Small intestine (tissue), 7 donors: ENCODE results near the gene COL6A1. TPM values are rescaled to one million over a fixed set of nuclear protein-coding genes. Genes with fewer than 3 reads are reported as not detected.
A peak's percentile ranks its signal among the peaks of the same experiment; 100 is the strongest.

Experiments
- DNase-seq, 2 donors: peaks; one replicate each; pipeline versions ENCODE4 v3.0.0 to v3.0.0-alpha.2; 2013
- FAIRE-seq: peaks from 2 replicates; lab custom pipeline; 2012; peaks lifted over from hg19 to GRCh38; lab: Jason Lieb, UNC
- H3K27ac ChIP-seq, 3 donors: one replicate each; pipeline ENCODE4 v1.5.1; 2013; ENCODE audit warnings: low read length in 2 of 3, mild to moderate bottlenecking in 2 of 3, control low read depth in 1 of 3, inconsistent platforms in 1 of 3, low read depth in 1 of 3, moderate library complexity in 1 of 3
- H3K27me3 ChIP-seq, 3 donors: one replicate each; pipeline ENCODE4 v1.6.1; 2013; ENCODE audit warnings: low read length in 3 of 3, inconsistent platforms in 1 of 3; ENCODE audit not compliant: control insufficient read depth in 3 of 3, insufficient read depth in 3 of 3
- H3K36me3 ChIP-seq, 3 donors: one replicate each; pipeline ENCODE4 v1.6.1; 2013; ENCODE audit warnings: low read length in 3 of 3, inconsistent platforms in 1 of 3, low read depth in 1 of 3, mild to moderate bottlenecking in 1 of 3, moderate library complexity in 1 of 3; ENCODE audit not compliant: control insufficient read depth in 3 of 3, insufficient read depth in 2 of 3
- H3K4me1 ChIP-seq, 3 donors: one replicate each; pipeline ENCODE4 v1.6.1; 2013; ENCODE audit warnings: low read length in 2 of 3, inconsistent platforms in 1 of 3, low read depth in 1 of 3, mild to moderate bottlenecking in 1 of 3, moderate library complexity in 1 of 3; ENCODE audit not compliant: control insufficient read depth in 3 of 3, insufficient read depth in 2 of 3
- H3K4me3 ChIP-seq, 3 donors: one replicate each; pipeline ENCODE4 v1.5.1; 2013; ENCODE audit warnings: low read length in 3 of 3, control low read depth in 1 of 3, inconsistent platforms in 1 of 3, low read depth in 1 of 3, mild to moderate bottlenecking in 1 of 3, moderate library complexity in 1 of 3
- H3K9me3 ChIP-seq, 2 donors: one replicate each; pipeline ENCODE4 v1.6.1; 2013; ENCODE audit warnings: low read depth in 1 of 2, low read length in 1 of 2; ENCODE audit not compliant: control insufficient read depth in 2 of 2, insufficient read depth in 1 of 2
- WGBS, 3 donors: extraction: QIAGEN DNeasy Blood & Tissue Kit; methylation state at CpG; one replicate each; pipeline ENCODE4 v1.1.7; 2013; 5-methylcytosine and 5-hydroxymethylcytosine counted together
- polyA plus RNA-seq, 4 donors: library from polyadenylated mRNA; stranded (reverse) in 3 of 4; unstranded in 1 of 4; fragments of 200-250 nt in 3 of 4; fragments of 120-200 nt in 1 of 4; gene quantifications; one replicate each; pipeline versions ENCODE4 v1.2.1 to v1.2.3, GENCODE V29; 2013
- donor health status: healthy with polysubstance abuse.
- donor health status: control.
- donor health status: control.
- donor health status: Bipolar disorder and iron deficiency.
- donor health status: healthy.

The COL6A1 gene
- polyA plus RNA-seq, 4 donors = 6.0 to 475 (median 47.7) TPM

GRCh38 chr21:45990741-45991605, 9.4 kb downstream of the COL6A1 start:
- H3K4me3 ChIP-seq = no peak overlapping the region
- FAIRE-seq (no peak), DNase-seq (no peak)
- no peak overlapping the region for H3K27ac ChIP-seq
- 82 to 85% (median 84%) methylated on average over 38 to 45 of the region's 45 CpGs for WGBS, 3 donors
- H3K4me1 ChIP-seq = peaks cover 0 to 9% (median 0%) of the 10 kb centered on the region in 3 donors
- H3K9me3 ChIP-seq = no peaks in the 10 kb centered on the region
- peaks cover 0 to 90% (median 3%) of the 10 kb centered on the region in 3 donors for H3K36me3 ChIP-seq
- no peaks in the 10 kb centered on the region for H3K27me3 ChIP-seq

GRCh38 chr21:45991606-45992300, 10.2 kb downstream of the COL6A1 start:
- WGBS, 3 donors = 77 to 86% (median 82%) methylated on average over 17 to 18 of the region's 18 CpGs
- no peaks in the 10 kb centered on the region for H3K27me3 ChIP-seq
- no peak for FAIRE-seq

DNA sequence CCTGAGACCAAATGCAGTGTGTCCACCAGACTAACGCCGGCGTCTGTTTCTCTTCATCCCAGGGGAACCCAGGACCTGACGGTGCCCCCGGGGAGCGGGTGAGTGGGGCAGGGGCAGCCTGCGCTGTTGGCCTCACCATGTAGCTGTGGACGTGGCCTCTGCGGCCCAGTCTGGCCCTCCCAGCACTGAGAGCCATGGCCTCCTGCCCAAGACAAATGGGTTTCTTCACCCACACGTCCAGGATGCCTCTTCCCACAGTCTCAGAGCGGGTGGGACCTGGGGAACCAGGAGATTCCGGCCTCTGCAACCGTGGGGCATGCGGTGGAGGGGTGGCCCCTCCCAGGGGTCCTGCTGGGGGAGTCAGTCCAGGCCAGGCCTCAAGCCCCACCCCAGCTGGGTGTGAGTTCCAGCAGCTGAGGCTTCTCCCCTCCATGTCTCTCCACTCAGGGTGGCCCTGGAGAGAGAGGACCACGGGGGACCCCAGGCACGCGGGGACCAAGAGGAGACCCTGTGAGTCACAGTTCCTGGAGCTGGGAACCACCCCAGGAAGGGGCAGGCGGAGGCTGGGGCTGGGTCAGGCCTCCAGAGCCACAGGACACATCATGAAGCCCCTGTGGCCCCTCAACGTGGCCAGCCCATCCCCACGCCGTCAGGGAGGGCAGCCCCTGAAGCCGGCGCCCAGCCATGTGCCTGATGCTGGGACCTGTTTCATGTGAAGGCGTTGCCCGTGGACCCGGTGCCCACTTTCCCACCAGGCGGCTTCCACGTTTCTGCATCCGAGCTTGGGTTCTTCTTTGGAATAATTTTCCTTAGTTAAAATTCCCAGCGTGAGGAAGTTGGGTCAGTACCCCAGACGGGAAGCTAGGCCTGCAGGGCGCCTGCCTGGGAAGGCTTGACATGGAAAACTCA, 11.0 kb downstream of the COL6A1 start:
- Histone ChIP-seq H3K9me3 (no peaks in the 10 kb centered on the region), H3K36me3 (peaks cover 0 to 90% (median 0%) of the 10 kb centered on the region in 3 donors), H3K27ac (no peak overlapping the region), H3K27me3 (no peaks in the 10 kb centered on the region), H3K4me1 (peaks cover 0 to 9% (median 0%) of the 10 kb centered on the region in 3 donors), H3K4me3 (no peak overlapping the region)
- DNase-seq (no peak), FAIRE-seq (no peak)
- WGBS, 3 donors = 78 to 84% (median 82%) methylated on average over 26 to 32 of the region's 32 CpGs

More at GRCh38 chr21:45991606-45992300, 10.2 kb downstream of the COL6A1 start:
- Histone ChIP-seq H3K4me1 (peaks cover 0 to 9% (median 0%) of the 10 kb centered on the region in 3 donors), H3K9me3 (no peaks in the 10 kb centered on the region), H3K4me3 (no peak overlapping the region), H3K36me3 (peaks cover 0 to 90% (median 3%) of the 10 kb centered on the region in 3 donors), H3K27ac (no peak overlapping the region)
- no peak for DNase-seq

- H3K9me3 ChIP-seq = no peaks in the 10 kb centered on the region
- no peak overlapping the region for H3K4me3 ChIP-seq
- DNase-seq (no peak), FAIRE-seq (no peak)
- no peak overlapping the region for H3K27ac ChIP-seq
- peaks cover 0 to 97% (median 0%) of the 10 kb centered on the region in 3 donors for H3K36me3 ChIP-seq
- WGBS, 3 donors = 72 to 84% (median 77%) methylated on average over 42 to 44 of the region's 44 CpGs
- no peaks in the 10 kb centered on the region for H3K27me3 ChIP-seq
- H3K4me1 ChIP-seq = peaks cover 0 to 9% (median 0%) of the 10 kb centered on the region in 3 donors
Measured at GRCh38 chr21:45993210-45994085, 11.9 kb downstream of the COL6A1 start.

- no peak for FAIRE-seq
- H3K36me3 ChIP-seq = peaks cover 0 to 97% (median under 1%) of the 10 kb centered on the region in 3 donors
- DNase-seq = no peak
- WGBS, 3 donors = 88 to 90% (median 89%) methylated on average over 24 of the region's 24 CpGs
- H3K4me1 ChIP-seq = peaks cover 0 to 9% (median 0%) of the 10 kb centered on the region in 3 donors
- H3K4me3 ChIP-seq = no peak overlapping the region
- no peaks in the 10 kb centered on the region for H3K9me3 ChIP-seq
- no peaks in the 10 kb centered on the region for H3K27me3 ChIP-seq
- H3K27ac ChIP-seq = no peak overlapping the region
Measured at GRCh38 chr21:45994086-45994661, 12.6 kb downstream of the COL6A1 start.

DNA sequence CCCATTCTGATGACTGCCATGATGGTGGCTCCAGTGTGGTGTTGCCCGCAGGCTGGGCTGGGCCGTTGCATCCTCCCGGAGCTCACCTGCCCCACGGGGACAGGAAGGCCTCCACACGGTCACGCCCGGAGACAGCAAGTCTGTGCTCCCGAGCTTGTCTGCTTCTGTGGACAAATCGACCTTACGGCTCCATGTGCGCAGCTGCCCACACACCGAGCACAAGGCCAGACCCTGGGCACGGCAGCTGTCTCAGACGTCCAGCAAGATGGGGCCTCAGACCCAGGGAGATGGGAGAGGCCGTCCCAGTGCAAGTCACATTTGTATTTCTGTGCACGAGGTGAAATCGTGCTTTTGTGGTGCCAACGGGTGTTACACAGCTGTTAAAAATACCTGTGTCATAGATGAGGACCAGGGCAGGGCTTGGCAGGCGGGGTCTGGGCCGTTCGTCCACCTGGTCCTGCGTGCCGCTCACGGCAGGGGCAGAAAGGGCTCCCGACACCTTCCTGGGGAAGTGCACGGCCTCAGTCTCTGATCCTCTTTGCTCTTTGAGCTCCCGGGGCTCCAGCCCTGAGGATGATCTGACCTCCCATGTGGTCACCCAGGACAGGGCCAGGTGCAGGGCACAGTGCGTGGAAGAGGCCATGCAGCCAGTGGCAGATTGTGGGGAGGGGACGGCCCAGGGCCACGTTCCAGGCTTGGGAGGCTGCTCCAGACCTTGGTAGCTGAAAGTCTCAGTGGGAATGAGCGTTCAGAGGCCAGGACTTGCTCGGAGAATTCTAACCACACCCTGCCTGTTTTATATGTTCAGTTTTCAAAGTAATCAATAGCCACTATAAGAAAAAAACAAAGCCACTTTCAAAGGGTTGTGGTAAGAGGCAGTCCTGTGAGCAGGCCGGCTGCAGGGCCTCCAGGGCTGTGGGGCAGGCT, 13.5 kb downstream of the COL6A1 start:
- Histone ChIP-seq H3K27ac (no peak overlapping the region), H3K27me3 (no peaks in the 10 kb centered on the region), H3K4me1 (peaks cover 0 to 9% (median 0%) of the 10 kb centered on the region in 3 donors), H3K9me3 (no peaks in the 10 kb centered on the region), H3K36me3 (peaks cover 0 to 96% (median 2%) of the 10 kb centered on the region in 3 donors), H3K4me3 (no peak overlapping the region)
- WGBS, 3 donors = 66 to 79% (median 68%) methylated on average over 33 of the region's 33 CpGs
- DNase-seq (peak in 1 of 2 donors; percentile 21), FAIRE-seq (no peak)
